ENCODE measurements around the gene NAV3.
A peak's percentile ranks its signal among the peaks of the same experiment; 100 is the strongest.

NAV3 gene

GRCh38 chr12:77847680-77848431 lies 17.2 kb downstream of the NAV3 start:
- DNase-seq = peak; percentile 7 to 17

GRCh38 chr12:77850129-77850528 lies 19.4 kb downstream of the NAV3 start:
- DNase-seq = no peak

GRCh38 chr12:77850698-77851097 lies 20.0 kb downstream of the NAV3 start:
- DNase-seq = no peak

- peak; percentile 38 to 57 for DNase-seq
These were observed 24.9 kb downstream of the NAV3 start for GRCh38 chr12:77855548-77855947.

GRCh38 chr12:77861317-77861716 lies 30.6 kb downstream of the NAV3 start:
- no peak for DNase-seq

- DNase-seq = no peak
These were observed 34.5 kb downstream of the NAV3 start for GRCh38 chr12:77865178-77865577.

- DNase-seq = no peak
These were observed 48.2 kb downstream of the NAV3 start for GRCh38 chr12:77878901-77879300.

- no peak for DNase-seq
These were observed 52.0 kb downstream of the NAV3 start for GRCh38 chr12:77882709-77883108.

- DNase-seq = no peak
These were observed 57.9 kb downstream of the NAV3 start for GRCh38 chr12:77888611-77889010.

GRCh38 chr12:77891518-77892147 lies 60.9 kb downstream of the NAV3 start:
- no peak for DNase-seq

- DNase-seq = no peak
These were observed 63.2 kb downstream of the NAV3 start for GRCh38 chr12:77893918-77894317.

- no peak for DNase-seq
These were observed 63.9 kb downstream of the NAV3 start for GRCh38 chr12:77894556-77894955.

- no peak for DNase-seq
These were observed 65.0 kb downstream of the NAV3 start for GRCh38 chr12:77895699-77896098.

- DNase-seq = no peak
These were observed 77.2 kb downstream of the NAV3 start for GRCh38 chr12:77907936-77908335.

- no peak for DNase-seq
These were observed 83.4 kb downstream of the NAV3 start for GRCh38 chr12:77914081-77914488.

GRCh38 chr12:77915071-77915600 lies 84.4 kb downstream of the NAV3 start:
- DNase-seq = no peak

GRCh38 chr12:77916276-77916675 lies 85.6 kb downstream of the NAV3 start:
- DNase-seq = no peak

GRCh38 chr12:77918046-77918445 lies 87.4 kb downstream of the NAV3 start:
- no peak for DNase-seq

- no peak for DNase-seq
These were observed 88.8 kb downstream of the NAV3 start for GRCh38 chr12:77919450-77919849.

- no peak for DNase-seq
These were observed 93.2 kb downstream of the NAV3 start for GRCh38 chr12:77923882-77924281.

GRCh38 chr12:77924703-77925102 lies 94.0 kb downstream of the NAV3 start:
- DNase-seq = no peak

- DNase-seq = peak; percentile 90 to 92
These were observed 94.9 kb downstream of the NAV3 start for GRCh38 chr12:77925536-77926108.

GRCh38 chr12:77928078-77928477 lies 97.4 kb downstream of the NAV3 start:
- no peak for DNase-seq

GRCh38 chr12:77932216-77932615 lies 101.5 kb downstream of the NAV3 start:
- DNase-seq = peak in 1 of 2 experiments; percentile 1
